Activated CD8-positive, alpha-beta memory T cell treated with anti-CD3 and anti-CD28 coated beads for 1 hour (primary cell): ENCODE results near the gene KIF18B.

Experiments used
- DNase-seq, 2 donors: peaks; one replicate each; pipeline ENCODE4 v3.0.0-alpha.2; 2020; ENCODE audit warnings: low read depth in 1 of 2; ENCODE audit errors: extremely low read depth in 1 of 2

KIF18B gene

GRCh38 chr17:44907729-44908470 is 39.7 kb downstream of the KIF18B start:
- DNase-seq, result no peak

- no peak for DNase-seq
These were observed 40.5 kb downstream of the KIF18B start for GRCh38 chr17:44906763-44907728.

DNA sequence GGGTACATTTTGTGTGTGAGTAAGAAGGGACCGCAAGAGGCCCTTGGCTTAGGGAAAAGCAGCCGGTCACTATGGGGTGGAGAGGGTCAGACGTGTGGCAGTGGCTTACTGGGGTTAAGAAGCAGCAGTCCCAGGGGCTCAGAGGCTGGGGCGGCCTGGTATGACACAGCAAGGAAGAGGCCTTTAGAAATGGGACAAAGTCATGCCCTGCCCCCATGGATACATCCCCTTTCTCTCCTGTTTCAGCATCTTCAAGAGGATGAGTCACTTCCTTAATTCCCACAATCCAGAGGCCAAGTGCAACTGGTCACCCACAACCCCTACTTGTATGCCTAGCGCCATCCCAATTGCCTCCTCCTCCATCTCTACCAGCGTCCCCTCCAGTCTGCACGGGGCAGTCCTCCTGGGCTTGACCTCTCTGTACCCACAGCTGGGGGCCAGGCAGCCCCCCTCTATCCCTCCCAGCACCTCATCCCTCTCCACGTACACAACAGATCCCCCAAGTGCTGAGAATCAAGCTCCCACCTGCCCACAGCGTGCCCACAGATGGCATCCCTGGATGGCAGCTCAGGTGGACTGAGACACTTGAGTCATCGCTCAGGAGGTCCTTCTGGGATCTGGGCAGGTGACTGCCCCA is 41.4 kb downstream of the KIF18B start:
- no peak for DNase-seq

DNA sequence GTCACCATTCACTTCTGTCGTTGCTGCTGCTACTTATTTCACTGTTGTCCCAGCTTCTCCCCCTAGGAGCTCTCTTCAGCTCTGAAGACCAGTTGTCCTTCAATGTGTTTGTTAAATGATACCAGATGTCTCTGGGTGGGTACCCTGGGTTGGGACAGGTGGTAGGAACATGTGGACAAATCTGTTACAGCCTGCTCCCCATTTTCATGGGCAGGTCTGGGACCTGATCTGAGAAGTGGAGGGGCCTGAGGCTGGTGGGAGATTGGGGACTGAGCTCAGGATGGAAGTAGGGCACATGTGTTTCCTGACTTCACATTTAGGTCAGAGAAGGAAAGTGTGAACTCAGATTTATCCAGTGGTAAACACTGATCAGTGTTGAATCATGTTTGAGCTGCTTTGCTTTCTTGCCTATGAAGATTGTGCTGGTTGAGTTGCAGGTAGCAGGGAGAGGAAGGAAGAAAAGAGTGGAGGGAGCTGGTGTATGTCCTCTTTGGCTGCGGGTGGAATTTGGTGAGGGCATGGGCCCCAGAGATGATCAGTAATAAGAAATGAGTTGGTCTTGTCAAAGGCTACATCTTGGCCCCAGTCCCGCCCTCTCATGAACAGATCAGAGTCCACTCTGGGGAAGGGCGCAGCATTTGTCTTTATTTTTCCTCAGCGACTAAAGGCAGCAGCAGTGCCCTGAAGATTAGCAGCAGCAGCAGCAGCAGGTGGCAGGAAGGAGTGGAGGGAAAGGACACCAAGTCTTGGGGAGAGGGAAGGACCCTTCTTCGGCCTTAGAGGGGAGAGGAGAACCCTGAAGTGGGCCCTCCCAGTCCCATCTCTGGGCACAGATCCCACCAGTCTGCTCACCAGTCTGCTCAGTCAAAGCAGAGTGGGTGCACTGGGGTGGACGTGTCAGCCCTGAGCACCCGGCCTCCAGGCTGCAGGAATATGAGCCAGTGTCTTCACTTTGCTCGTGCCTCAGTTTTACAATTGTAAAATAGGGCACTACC is 42.3 kb downstream of the KIF18B start:
- DNase-seq, result no peak

- DNase-seq, result no peak
These were observed 43.3 kb downstream of the KIF18B start for GRCh38 chr17:44904001-44904984.

- DNase-seq, result no peak
These were observed 44.4 kb downstream of the KIF18B start for GRCh38 chr17:44903012-44903685.

DNA sequence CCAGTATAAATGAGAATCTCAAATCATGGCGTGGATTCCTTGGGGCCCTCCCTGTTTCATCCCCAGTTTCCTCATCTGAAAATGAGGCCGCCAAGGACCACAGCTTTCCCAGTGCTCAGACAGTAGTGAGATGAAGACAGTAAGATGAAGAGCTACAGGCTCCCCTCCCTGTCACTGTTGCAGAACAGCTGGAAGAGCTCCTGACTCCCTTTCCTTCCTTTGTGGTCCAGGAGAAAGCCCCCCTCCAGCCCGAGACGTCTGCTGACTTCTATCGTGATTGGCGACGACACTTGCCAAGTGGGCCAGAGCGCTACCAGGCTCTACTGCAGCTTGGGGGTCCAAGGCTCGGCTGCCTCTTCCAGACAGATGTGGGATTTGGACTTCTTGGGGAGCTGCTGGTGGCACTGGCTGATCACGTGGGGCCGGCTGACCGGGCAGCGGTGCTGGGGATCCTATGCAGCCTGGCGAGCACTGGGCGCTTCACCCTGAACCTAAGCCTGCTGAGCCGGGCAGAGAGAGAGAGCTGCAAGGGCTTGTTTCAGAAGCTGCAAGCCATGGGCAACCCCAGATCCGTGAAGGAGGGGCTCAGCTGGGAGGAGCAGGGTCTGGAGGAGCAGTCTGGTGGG is 45.3 kb downstream of the KIF18B start:
- no peak for DNase-seq

- no peak for DNase-seq
These were observed 46.1 kb downstream of the KIF18B start for GRCh38 chr17:44901411-44901921.

DNA sequence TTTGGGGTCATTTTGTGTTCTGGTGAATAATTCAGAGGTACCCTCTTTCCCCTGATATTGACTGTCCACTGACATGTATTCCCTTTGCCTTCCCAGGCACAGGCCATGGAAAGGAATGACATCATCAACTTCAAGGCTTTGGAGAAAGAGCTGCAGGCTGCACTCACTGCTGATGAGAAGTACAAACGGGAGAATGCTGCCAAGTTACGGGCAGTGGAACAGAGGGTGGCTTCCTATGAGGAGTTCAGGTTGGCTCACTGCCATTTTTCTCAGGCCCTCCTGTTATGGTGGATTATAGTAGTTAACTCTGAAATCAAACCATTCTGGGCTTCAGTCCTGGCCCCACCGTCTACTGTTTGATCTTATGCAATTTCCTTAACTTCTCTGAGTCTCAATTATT is 46.7 kb downstream of the KIF18B start:
- DNase-seq, result no peak

DNA sequence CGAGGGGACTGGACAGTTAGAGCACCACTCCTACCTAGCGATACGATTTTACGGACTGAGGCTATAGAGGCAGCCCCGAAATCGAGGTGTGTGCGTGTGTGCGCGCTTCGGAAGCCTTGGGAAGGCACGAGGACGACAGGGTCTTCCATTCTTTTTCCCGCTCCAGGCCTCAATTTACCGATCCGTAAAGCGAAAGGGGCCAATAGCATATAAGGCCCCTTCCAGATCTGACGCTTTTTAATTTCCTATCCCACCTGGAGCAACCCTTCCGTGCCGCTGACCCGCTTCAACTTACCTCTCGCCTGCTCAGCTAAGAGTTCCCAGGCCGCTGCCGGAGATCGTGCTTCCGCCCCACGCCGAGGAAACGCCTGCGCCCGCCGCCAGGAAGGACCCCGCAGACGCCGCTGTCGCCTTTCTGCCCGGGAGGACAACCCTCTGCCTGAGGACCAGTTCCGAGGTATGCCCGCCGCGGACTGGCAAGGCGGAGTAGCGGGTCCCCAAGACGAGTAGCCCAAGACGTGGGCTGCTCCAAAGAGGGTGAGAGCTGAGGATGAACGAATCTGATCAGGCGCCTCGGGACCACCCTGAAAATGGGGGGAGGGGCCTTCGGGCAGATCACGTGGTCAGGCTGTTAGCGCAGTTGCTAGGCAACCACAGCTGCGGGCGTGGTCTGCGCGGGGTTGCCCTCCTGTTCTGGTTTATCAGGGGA is 48.3 kb downstream of the KIF18B start, which contains the start of gene EFTUD2:
TSS of gene EFTUD2 (minus strand) at position 372 of the 709 bp plus-strand sequence. CDS start 4,924 bp downstream, outside the sequence.
- DNase-seq, result peak; percentile 83 to 87

GRCh38 chr17:44898768-44899073 is 48.9 kb downstream of the KIF18B start:
- no peak for DNase-seq

DNA sequence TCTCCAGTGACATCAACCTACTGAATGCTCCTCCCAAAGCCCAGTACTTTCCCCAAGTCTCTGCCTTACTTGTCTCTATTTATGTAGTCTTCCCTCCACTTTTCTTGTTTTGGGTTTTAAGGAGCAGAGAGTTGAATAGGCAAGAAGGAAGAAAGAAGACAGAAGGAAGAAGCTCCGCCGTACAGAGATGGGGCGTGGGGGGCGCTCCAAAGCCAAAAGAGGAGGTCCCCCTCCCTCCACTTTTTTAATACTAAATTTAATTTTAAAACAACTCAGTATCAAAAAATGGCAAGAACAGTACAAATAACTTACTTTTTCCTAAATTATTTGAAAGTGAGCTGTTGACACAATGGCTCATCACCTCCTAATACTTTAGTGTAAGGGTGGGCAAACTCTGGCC is 52.9 kb downstream of the KIF18B start:
- DNase-seq, result no peak

GRCh38 chr17:44892250-44892649 is 55.3 kb downstream of the KIF18B start:
- no peak for DNase-seq

- no peak for DNase-seq
These were observed 58.6 kb downstream of the KIF18B start for GRCh38 chr17:44889003-44889402.

DNA sequence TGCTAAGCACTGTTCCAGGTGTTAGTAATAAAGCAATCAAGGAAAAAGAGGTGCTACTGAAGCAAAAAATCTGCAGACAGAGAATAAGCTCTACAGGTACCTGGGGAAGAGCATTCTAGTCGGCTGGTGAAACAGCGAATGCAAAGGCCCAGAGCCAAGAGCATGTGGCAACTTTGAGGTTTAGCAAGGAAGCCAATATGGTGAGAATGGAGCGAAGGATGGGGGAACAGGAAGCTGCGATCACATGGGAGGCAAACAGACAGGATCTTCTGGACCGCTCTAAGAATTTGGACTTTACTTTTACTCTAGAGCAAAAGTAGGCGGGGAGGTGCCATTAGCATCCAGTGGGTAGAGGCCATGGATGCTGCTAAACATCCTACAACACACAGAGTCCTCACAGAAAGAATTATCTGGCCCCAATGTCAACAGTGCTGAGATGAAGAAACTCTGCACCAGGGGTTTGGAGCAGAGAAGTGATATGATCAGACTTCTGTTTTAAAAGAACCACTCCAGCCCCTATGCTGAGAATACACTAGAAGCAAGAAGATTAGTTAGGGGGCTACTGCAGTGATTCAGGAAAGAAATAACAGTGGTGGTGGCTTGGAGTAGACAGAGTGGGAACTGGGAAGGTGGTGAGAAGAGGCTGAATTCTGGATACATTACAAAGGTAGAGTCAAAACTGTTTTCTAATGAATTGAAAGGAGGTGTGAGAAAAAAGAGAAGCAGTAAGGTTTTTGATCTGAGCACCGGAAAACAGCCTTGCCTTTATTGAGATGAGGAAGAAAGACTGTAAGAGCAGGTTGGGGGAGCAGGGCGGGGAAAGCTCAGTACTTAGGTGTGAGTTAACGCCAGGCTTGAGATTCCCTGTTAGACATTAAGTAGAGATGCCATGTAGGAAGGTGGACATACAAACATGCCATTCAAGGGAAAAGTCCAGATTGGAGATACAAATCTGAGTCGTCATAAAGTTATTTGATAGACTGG is 59.3 kb downstream of the KIF18B start:
- DNase-seq, result no peak

DNA sequence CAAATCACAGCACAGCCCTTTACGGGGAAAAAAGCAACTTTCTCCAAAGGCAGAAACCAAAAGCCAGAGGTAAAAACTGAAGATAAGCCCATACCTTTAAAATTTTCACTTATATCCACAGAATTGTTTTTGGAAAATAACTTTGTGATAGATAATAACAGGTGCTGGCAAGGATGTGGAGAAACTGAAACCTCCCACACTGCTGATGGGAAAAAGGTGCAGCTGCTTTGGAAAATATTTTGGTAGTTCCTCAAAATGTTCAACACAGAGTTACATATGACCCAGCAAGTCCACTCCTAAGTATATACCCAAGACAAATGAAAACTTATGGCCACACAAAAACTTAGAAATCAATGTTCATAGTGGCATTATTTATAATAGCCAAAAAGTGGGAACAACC is 60.6 kb downstream of the KIF18B start:
- DNase-seq, result no peak
